ENCODE measurements around the gene HELLS. TPM values are rescaled to one million over a fixed set of nuclear protein-coding genes. Genes with fewer than 3 reads are reported as not detected.

HELLS gene
- total RNA-seq, 1 experiment from 2014 or later: 64.4 TPM

GRCh38 chr10:94622666-94623205 is 77.1 kb downstream of the HELLS start:
- Histone ChIP-seq H3K27ac (no peak overlapping the region), H3K36me3 (ENCODE audit: low read depth) (no peaks in the 10 kb centered on the region), H3K4me1 (replicated peaks; ENCODE audit: insufficient read depth) (no peaks in the 10 kb centered on the region; the same call in 1 of the 2 replicates), H3K27me3 (ENCODE audit: insufficient read depth, low read depth) (no peaks in the 10 kb centered on the region), H2AFZ (no peak overlapping the region), H3K4me2 (no peak overlapping the region), H3K4me3 (no peak overlapping the region), H3K79me2 (ENCODE audit: low read depth) (no peaks in the 10 kb centered on the region), H3F3A (ENCODE audit: insufficient read depth, low read depth) (0 out of 2 replicates have a peak, but pooled peaks cover 3% of the 10 kb centered on the region), H4K20me1 (ENCODE audit: insufficient read depth) (no peaks in the 10 kb centered on the region), H3K9me3 (ENCODE audit: insufficient read depth, low read depth) (no peaks in the 10 kb centered on the region), H3K9me2 (ENCODE audit: insufficient read depth) (no peaks in the 10 kb centered on the region)
- BruUV-seq (replicated peaks): no TSS peak
- intact Hi-C loops (cut with micrococcal nuclease; ENCODE audit: unreplicated experiment): loop anchor here (10.0 kb wide), 1 partner anchor 742 kb away; no protein-coding TSS in a partner anchor
- DNase-seq: no peak
- POLR2A ChIA-PET (ENCODE audit: unreplicated experiment): no interaction called here
- TF ChIP-seq EZH2 (IDR thresholded peaks at IDR 0.05; ENCODE audit: low read depth): no peak
- TF ChIP-seq, protein P1, sequence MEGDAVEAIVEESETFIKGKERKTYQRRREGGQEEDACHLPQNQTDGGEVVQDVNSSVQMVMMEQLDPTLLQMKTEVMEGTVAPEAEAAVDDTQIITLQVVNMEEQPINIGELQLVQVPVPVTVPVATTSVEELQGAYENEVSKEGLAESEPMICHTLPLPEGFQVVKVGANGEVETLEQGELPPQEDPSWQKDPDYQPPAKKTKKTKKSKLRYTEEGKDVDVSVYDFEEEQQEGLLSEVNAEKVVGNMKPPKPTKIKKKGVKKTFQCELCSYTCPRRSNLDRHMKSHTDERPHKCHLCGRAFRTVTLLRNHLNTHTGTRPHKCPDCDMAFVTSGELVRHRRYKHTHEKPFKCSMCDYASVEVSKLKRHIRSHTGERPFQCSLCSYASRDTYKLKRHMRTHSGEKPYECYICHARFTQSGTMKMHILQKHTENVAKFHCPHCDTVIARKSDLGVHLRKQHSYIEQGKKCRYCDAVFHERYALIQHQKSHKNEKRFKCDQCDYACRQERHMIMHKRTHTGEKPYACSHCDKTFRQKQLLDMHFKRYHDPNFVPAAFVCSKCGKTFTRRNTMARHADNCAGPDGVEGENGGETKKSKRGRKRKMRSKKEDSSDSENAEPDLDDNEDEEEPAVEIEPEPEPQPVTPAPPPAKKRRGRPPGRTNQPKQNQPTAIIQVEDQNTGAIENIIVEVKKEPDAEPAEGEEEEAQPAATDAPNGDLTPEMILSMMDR (conservative IDR thresholded peaks at IDR 0.05): no peak
- CTCF ChIA-PET: no interaction called here

- no TSS peak for BruUV-seq (replicated peaks)
- CTCF ChIA-PET: no interaction called here
- no peak for DNase-seq
These were observed 78.0 kb downstream of the HELLS start for GRCh38 chr10:94623572-94623971.

GRCh38 chr10:94626476-94626875 is 80.9 kb downstream of the HELLS start:
- POLR2A ChIA-PET (ENCODE audit: unreplicated experiment): no interaction called here
- H3F3A ChIP-seq (ENCODE audit: insufficient read depth, low read depth): no peaks in the 10 kb centered on the region
- H3K9me3 ChIP-seq (ENCODE audit: insufficient read depth, low read depth): no peaks in the 10 kb centered on the region
- no peak for DNase-seq
- no peak overlapping the region for H3K4me3 ChIP-seq
- intact Hi-C loops (cut with micrococcal nuclease; ENCODE audit: unreplicated experiment): loop anchor here (10.0 kb wide), 1 partner anchor 738 kb away; no protein-coding TSS in a partner anchor
- no peak overlapping the region for H3K27ac ChIP-seq
- H3K27me3 ChIP-seq (ENCODE audit: insufficient read depth, low read depth): no peaks in the 10 kb centered on the region
- no peaks in the 10 kb centered on the region for H3K36me3 ChIP-seq (ENCODE audit: low read depth)
- H3K4me2 ChIP-seq: no peak overlapping the region
- H3K4me1 ChIP-seq (replicated peaks; ENCODE audit: insufficient read depth): no peaks in the 10 kb centered on the region
- no peaks in the 10 kb centered on the region for H3K79me2 ChIP-seq (ENCODE audit: low read depth)
- no TSS peak for BruUV-seq (replicated peaks)
- TF ChIP-seq EZH2 (IDR thresholded peaks at IDR 0.05; ENCODE audit: low read depth): no peak
- TF ChIP-seq, protein P1 (conservative IDR thresholded peaks at IDR 0.05): no peak
- no peaks in the 10 kb centered on the region for H3K9me2 ChIP-seq (ENCODE audit: insufficient read depth)
- H2AFZ ChIP-seq: no peak overlapping the region
- CTCF ChIA-PET: no interaction called here
- no peaks in the 10 kb centered on the region for H4K20me1 ChIP-seq (ENCODE audit: insufficient read depth)

More at GRCh38 chr10:94623572-94623971, 78.0 kb downstream of the HELLS start:
- Histone ChIP-seq H3K9me3 (ENCODE audit: insufficient read depth, low read depth) (no peaks in the 10 kb centered on the region), H3K27me3 (ENCODE audit: insufficient read depth, low read depth) (no peaks in the 10 kb centered on the region), H3K4me3 (no peak overlapping the region), H3K27ac (no peak overlapping the region), H4K20me1 (ENCODE audit: insufficient read depth) (no peaks in the 10 kb centered on the region), H3F3A (ENCODE audit: insufficient read depth, low read depth) (no peaks in the 10 kb centered on the region), H3K79me2 (ENCODE audit: low read depth) (no peaks in the 10 kb centered on the region), H3K9me2 (ENCODE audit: insufficient read depth) (no peaks in the 10 kb centered on the region), H3K4me2 (no peak overlapping the region), H3K4me1 (replicated peaks; ENCODE audit: insufficient read depth) (no peaks in the 10 kb centered on the region), H3K36me3 (ENCODE audit: low read depth) (no peaks in the 10 kb centered on the region), H2AFZ (no peak overlapping the region)
- TF ChIP-seq, protein P1 (conservative IDR thresholded peaks at IDR 0.05): no peak
- TF ChIP-seq EZH2 (IDR thresholded peaks at IDR 0.05; ENCODE audit: low read depth): no peak
- POLR2A ChIA-PET (ENCODE audit: unreplicated experiment): no interaction called here
- intact Hi-C loops (cut with micrococcal nuclease; ENCODE audit: unreplicated experiment): loop anchor here (10.0 kb wide), 1 partner anchor 741 kb away; no protein-coding TSS in a partner anchor

Data from PC-9 (cell line).